Prostate gland (tissue), 2 donors: Measurements from ENCODE around the gene MBP.

Source experiments
- POLR2A ChIP-seq: fragments of 450-650 bp; IDR thresholded peaks from one replicate; pipeline ENCODE4 v1.6.1; 2016; ENCODE audit warnings: antibody characterized with exemption, mild to moderate bottlenecking
- TF ChIP-seq, protein P1 (sequence below), 4 experiments: fragments of 200-600 bp in 2 of 4; fragments of 450-650 bp in 2 of 4; sonication (generic) in 2 of 4; IDR thresholded peaks; 1 replicate in 3 of 4; 2 replicates in 1 of 4; pipeline ENCODE4 v1.5.1; 2016 to 2019; ENCODE audit warnings: antibody characterized with exemption in 4 of 4, mild to moderate bottlenecking in 2 of 4, moderate library complexity in 2 of 4

DNA sequence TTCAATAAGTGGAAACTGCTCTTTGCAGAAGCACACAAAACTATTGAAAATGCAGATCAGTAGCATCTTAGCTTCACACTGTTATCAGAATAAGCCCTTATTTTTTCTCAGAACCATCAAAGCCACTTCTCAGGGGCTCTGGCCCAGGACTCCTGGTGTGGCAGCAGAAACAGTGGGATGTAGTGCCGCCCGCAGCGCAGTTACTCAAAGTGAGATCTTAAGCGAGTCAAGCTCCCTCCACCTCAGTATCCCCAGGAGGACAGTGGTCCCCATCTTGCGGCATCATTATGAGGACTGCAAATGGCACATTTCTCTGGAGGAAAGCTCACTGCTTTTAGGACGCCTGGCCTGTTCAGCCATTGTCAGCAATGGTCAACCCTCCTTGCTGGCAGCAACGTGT, 60.0 kb downstream of the MBP start:
- TF ChIP-seq, protein P1, sequence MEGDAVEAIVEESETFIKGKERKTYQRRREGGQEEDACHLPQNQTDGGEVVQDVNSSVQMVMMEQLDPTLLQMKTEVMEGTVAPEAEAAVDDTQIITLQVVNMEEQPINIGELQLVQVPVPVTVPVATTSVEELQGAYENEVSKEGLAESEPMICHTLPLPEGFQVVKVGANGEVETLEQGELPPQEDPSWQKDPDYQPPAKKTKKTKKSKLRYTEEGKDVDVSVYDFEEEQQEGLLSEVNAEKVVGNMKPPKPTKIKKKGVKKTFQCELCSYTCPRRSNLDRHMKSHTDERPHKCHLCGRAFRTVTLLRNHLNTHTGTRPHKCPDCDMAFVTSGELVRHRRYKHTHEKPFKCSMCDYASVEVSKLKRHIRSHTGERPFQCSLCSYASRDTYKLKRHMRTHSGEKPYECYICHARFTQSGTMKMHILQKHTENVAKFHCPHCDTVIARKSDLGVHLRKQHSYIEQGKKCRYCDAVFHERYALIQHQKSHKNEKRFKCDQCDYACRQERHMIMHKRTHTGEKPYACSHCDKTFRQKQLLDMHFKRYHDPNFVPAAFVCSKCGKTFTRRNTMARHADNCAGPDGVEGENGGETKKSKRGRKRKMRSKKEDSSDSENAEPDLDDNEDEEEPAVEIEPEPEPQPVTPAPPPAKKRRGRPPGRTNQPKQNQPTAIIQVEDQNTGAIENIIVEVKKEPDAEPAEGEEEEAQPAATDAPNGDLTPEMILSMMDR (IDR thresholded peaks at IDR 0.05) = no peak
- TF ChIP-seq POLR2A = no peak
